HG03097 (cell line): ENCODE measurements around the gene ATP10A.

ENCODE experiments used
- ATAC-seq: cut with Tn5 transposase; IDR thresholded peaks from one replicate; pipeline ENCODE4 v1.9.1; 2021; ENCODE audit not compliant: unreplicated experiment, low FRiP score

ATP10A gene

GRCh38 chr15:25863111-25863967, at the start of gene ATP10A:
Gene ATP10A, minus strand, starts transcription at chr15:25863327. Its CDS starts 231 bp downstream, at chr15:25863096.
- ATAC-seq, result no peak

- ATAC-seq, result no peak
Observed at GRCh38 chr15:25912035-25912434, 48.9 kb upstream of the ATP10A start.

GRCh38 chr15:25910832-25911231, 47.7 kb upstream of the ATP10A start:
- no peak for ATAC-seq

GRCh38 chr15:25909806-25910205, 46.7 kb upstream of the ATP10A start:
- no peak for ATAC-seq

GRCh38 chr15:25909325-25909724, 46.2 kb upstream of the ATP10A start:
- no peak for ATAC-seq

- no peak for ATAC-seq
Observed at GRCh38 chr15:25905140-25905539, 42.0 kb upstream of the ATP10A start.

GRCh38 chr15:25903024-25903581, 40.0 kb upstream of the ATP10A start:
- ATAC-seq, result no peak

- ATAC-seq, result no peak
Observed at GRCh38 chr15:25901811-25902605, 38.9 kb upstream of the ATP10A start.

GRCh38 chr15:25900901-25901300, 37.8 kb upstream of the ATP10A start:
- no peak for ATAC-seq

- no peak for ATAC-seq
Observed at GRCh38 chr15:25900431-25900830, 37.3 kb upstream of the ATP10A start.

GRCh38 chr15:25899870-25900269, 36.7 kb upstream of the ATP10A start:
- no peak for ATAC-seq

GRCh38 chr15:25897658-25898057, 34.5 kb upstream of the ATP10A start:
- ATAC-seq, result no peak

- ATAC-seq, result no peak
Observed at GRCh38 chr15:25894371-25894902, 31.3 kb upstream of the ATP10A start.

- no peak for ATAC-seq
Observed at GRCh38 chr15:25893596-25893995, 30.5 kb upstream of the ATP10A start.

- no peak for ATAC-seq
Observed at GRCh38 chr15:25892126-25892525, 29.0 kb upstream of the ATP10A start.

- ATAC-seq, result no peak
Observed at GRCh38 chr15:25891081-25891480, 28.0 kb upstream of the ATP10A start.

GRCh38 chr15:25890529-25890928, 27.4 kb upstream of the ATP10A start:
- ATAC-seq, result no peak

- no peak for ATAC-seq
Observed at GRCh38 chr15:25887870-25888269, 24.7 kb upstream of the ATP10A start.

- no peak for ATAC-seq
Observed at GRCh38 chr15:25886498-25887140, 23.5 kb upstream of the ATP10A start.

GRCh38 chr15:25884370-25884769, 21.2 kb upstream of the ATP10A start:
- ATAC-seq, result no peak
